H54 (cell line): Measurements from ENCODE around the gene IL17REL.

Experiments
- DNase-seq: peaks from one replicate; pipeline ENCODE4 v3.0.0; 2011; ENCODE audit warnings: low spot score, mixed read lengths; ENCODE audit not compliant: insufficient read length
- FAIRE-seq: peaks from 3 replicates; lab custom pipeline; 2011; peaks lifted over from hg19 to GRCh38; lab: Jason Lieb, UNC
- POLR2A ChIP-seq: IDR thresholded peaks from 2 replicates; pipeline ENCODE4 v1.6.1; 2011; ENCODE audit warnings: low read depth, mild to moderate bottlenecking, low read length

IL17REL gene

GRCh38 chr22:50025993-50026392 is 13.4 kb upstream of the IL17REL start:
- no peak for FAIRE-seq
- no peak for TF ChIP-seq POLR2A
- no peak for DNase-seq

- no peak for TF ChIP-seq POLR2A
- FAIRE-seq = no peak
- no peak for DNase-seq
Measured at GRCh38 chr22:50022171-50022819, 9.7 kb upstream of the IL17REL start.

DNA sequence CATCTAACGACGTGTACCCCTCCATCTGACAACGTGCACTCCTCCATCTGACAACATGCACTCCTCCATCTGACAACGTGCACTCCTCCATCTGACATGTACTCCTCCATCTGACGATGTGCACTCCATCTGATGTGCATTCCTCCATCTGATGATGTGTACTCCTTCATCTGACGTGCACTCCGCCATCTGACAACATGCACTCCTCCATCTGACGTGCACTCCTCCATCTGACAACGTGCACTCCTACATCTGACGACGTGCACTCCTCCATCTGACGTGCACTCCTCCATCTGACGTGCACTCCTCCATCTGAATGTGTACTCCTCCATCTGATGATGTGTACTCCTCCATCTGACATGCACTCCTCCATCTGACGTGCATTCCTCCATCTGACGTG is 8.0 kb upstream of the IL17REL start:
- no peak for FAIRE-seq
- no peak for TF ChIP-seq POLR2A
- no peak for DNase-seq

DNA sequence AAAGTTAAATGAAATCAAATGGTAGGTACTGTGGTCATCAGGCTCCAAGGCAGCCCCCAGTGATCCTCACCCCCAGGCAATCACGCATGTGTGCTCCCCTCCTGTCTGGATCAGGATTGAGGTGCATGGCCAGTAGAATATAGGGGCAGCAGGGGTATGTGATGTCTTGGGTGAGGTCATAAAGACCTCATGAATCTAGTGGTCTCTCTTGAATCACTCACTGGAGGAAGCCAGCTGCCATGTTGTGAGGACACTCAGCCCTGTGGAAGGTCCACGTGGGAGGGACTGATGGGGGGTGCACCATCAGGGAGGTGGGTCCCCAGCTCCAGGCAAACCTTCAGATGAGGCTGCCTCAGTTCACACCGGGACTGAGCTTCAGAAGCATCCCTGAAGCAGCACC is 6.8 kb upstream of the IL17REL start:
- DNase-seq (no peak), FAIRE-seq (no peak)
- TF ChIP-seq POLR2A = no peak

GRCh38 chr22:50018608-50019285 is 6.2 kb upstream of the IL17REL start:
- DNase-seq (no peak), FAIRE-seq (no peak)
- TF ChIP-seq POLR2A = no peak

GRCh38 chr22:50017701-50018224 is 5.2 kb upstream of the IL17REL start:
- TF ChIP-seq POLR2A = no peak
- DNase-seq (no peak), FAIRE-seq (no peak)

DNA sequence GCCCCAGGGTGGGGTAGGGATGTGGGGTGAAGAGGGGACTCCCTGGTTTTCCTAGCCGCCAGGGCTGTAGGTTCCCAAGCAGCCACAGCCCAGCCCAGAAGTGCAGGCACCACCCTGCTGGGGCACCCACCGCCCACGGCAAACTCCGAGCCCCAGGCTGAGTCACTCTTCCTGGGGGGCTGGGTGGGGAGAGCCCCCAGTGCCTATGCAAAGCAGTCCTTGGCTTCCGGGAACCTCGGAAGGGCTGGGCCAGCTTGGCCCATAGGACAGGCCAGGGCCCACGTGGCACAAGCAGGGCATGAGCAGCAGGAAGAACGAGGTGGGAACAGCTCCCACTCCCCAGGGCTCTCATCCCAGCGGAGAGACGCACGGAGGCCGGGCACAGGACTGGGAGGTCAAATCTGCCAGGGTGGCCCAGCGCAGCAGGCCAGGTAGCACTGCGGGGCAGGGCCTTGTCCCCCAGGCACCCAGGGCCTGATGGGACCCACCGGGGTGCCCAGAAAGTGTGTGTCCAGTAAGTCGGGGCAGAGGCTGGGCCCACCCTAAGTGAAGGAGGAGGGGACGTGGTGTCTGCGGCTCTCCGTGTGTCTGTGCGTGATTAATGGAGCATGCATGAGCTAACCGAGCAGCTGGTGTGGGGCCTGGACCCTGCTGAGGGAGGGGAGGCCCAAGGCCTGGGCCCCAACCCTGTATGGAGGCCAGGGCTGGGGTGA is 4.6 kb upstream of the IL17REL start:
- FAIRE-seq (no peak), DNase-seq (no peak)
- no peak for TF ChIP-seq POLR2A

GRCh38 chr22:50016308-50016987 is 3.9 kb upstream of the IL17REL start:
- DNase-seq (no peak), FAIRE-seq (no peak)
- TF ChIP-seq POLR2A = no peak

DNA sequence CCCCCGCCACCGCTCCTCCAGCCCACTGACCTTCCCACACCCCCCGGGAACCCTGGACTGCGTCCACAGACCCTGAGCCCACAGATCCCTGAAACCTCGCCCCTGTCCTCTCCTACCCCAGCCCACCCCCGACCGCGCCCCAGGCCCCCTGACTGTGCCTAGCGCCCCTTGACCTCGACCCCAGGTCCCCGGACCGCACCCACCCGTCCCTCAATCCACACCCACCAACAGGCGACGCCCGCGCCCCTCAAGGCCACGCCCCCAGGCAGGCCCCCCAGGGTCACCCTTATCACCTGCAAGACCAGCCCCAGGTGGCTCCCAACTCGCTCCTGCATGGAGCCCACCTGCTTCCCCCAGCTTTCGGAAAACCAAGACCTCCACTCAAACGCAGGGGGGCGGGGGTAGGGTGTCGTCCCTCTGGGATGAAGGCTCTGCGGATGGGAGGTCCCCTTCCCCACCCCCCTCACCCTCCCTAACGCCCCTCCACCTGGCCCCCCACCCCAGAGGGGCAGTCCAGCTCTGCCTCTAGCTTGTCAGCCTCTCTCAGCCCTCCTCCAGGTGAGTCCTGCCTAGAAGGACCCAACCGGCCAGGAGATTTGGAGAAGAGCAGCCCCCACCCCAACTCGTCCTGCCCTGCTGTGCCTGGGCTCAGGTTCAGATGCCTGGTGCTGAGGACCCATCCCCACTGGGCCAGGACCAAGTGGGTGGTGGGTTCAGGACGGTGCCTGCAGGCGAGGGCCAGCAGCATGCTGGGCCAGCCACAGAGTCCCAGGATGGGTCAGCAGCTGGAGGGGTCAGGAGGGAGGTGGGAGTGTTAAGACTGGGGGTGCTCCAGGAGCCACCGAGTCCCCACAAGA is 3.1 kb upstream of the IL17REL start:
- no peak for FAIRE-seq
- TF ChIP-seq POLR2A = no peak
- no peak for DNase-seq

- no peak for FAIRE-seq
- no peak for TF ChIP-seq POLR2A
Measured at GRCh38 chr22:50014655-50015401, 2.3 kb upstream of the IL17REL start.

DNA sequence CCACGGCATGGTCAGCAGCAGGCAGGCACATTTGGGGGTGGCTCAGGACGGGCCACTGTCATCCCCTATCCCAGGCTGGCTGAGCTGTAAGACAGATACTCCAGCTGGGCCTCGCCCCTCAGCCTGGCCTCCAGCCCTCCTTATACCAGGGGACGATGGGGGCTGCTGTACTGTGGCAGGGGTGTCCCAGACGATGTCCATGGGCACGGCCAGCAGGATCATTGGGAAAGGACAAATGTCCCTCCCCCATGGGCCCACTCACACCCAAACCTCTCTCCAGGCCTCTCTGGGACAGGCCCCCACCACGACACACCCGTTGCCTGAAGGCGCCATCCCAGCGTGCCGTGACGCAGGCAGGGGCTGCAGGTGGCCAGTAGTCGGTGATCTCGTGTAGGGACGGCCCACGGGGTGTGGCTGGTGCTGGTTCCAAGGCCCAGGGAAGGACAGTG is 1.5 kb upstream of the IL17REL start:
- no peak for TF ChIP-seq POLR2A
- FAIRE-seq = no peak

More at GRCh38 chr22:50014655-50015401, 2.3 kb upstream of the IL17REL start:
- no peak for DNase-seq

More for the DNA sequence above, 1.5 kb upstream of the IL17REL start:
- no peak for DNase-seq
